Activated T-helper 2 cell treated with anti-CD3 and anti-CD28 coated beads, Interferon-gamma antibody, Interleukin-2, Interleukin-4, amounts not matched to agents 10 μg/mL and 5 μg/mL and 100 μg/mL, durations not matched to agents 14 hours and 24 hours and 36 hours (primary cell): Measurements from ENCODE around the gene EFCAB8. TPM values are rescaled to one million over a fixed set of nuclear protein-coding genes. Genes with fewer than 3 reads are reported as not detected.
"Not testable (repeated sequence)": the region's sequence is repeated elsewhere in the genome, so short reads cannot be mapped to it uniquely, and the experiment has no call there.

Source experiments
- DNase-seq: peaks from one replicate; pipeline ENCODE4 v3.0.0; 2021; ENCODE audit warnings: low spot score
- H3K27ac Mint-ChIP-seq: one replicate; pipeline ENCODE4 v1.8.0; 2021; ENCODE audit warnings: mixed read lengths
- H3K27me3 Mint-ChIP-seq: one replicate; pipeline ENCODE4 v1.8.0; 2021; ENCODE audit warnings: low read depth, mixed read lengths
- H3K36me3 Mint-ChIP-seq: one replicate; pipeline ENCODE4 v1.8.0; 2021; ENCODE audit warnings: low read depth, mixed read lengths
- H3K4me1 Mint-ChIP-seq: one replicate; pipeline ENCODE4 v1.8.0; 2021; ENCODE audit warnings: low read depth, mixed read lengths
- H3K4me3 Mint-ChIP-seq: one replicate; pipeline ENCODE4 v1.8.0; 2021; ENCODE audit warnings: low read depth, mild to moderate bottlenecking, moderate library complexity, mixed read lengths
- H3K9me3 Mint-ChIP-seq: one replicate; pipeline ENCODE4 v1.8.0; 2021; ENCODE audit warnings: mixed read lengths
- intact Hi-C: fragments of 100-400 bp; cut with micrococcal nuclease; formaldehyde crosslinking; loops from one replicate; pipeline ENCODE4 v1.15.1; 2023
- total RNA-seq: library from RNA; stranded (reverse); gene quantifications from 2 replicates; pipeline ENCODE4 v1.2.3, GENCODE V29; 2022

EFCAB8 gene
- total RNA-seq, 1 donor from 2014 or later: 0.52 TPM

DNA sequence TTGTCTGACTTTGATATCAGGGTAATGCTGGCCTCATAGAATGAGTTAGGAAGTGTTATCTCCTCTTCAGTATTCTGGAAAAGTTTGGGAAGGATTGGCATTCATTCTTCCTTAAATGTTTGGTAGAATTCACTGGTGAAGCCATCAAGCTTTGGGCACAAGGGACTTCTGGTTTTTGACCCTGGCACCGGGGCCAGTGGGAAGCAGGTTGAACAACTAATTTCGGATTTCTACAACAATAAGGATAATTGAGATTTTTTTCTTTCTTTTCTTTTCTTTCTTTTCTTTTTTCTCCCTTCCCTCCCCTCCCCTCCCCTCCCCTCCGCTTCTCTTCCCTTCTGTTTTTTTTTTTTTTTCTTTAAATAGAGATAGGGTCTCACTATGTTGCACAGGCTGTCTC is 70.4 kb downstream of the EFCAB8 start:
- DNase-seq: no peak
- no peak overlapping the region for H3K27ac Mint-ChIP-seq
- H3K4me1 Mint-ChIP-seq: no peaks in the 10 kb centered on the region
- H3K36me3 Mint-ChIP-seq: no peaks in the 10 kb centered on the region
- no peaks in the 10 kb centered on the region for H3K9me3 Mint-ChIP-seq
- intact Hi-C loops: no loop called here
- no peaks in the 10 kb centered on the region for H3K27me3 Mint-ChIP-seq
- no peak overlapping the region for H3K4me3 Mint-ChIP-seq

DNA sequence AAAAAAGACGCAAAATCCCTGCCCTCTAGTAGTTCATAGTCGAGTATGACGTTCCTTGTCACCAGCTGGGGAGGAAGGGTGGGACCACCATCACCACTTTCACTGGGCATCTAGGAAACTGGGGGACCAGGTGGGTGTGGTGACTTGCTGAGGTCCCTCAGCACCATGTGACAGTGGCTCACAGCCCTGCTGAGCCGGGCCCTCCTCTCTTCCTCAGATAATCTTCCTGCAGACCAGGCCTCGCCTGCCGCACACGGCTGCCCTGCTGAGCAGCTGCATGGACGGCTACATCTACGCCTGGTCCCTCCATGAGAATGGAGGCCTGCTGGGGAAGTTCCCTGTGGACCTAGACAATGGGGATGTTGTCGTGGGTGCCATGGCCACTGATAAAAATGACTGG is 71.5 kb downstream of the EFCAB8 start:
- Mint-ChIP-seq H3K27me3 (no peaks in the 10 kb centered on the region), H3K36me3 (no peaks in the 10 kb centered on the region), H3K9me3 (no peaks in the 10 kb centered on the region), H3K4me3 (no peak overlapping the region), H3K27ac (no peak overlapping the region), H3K4me1 (peaks cover 2% of the 10 kb centered on the region)
- intact Hi-C loops: no loop called here
- DNase-seq: no peak

DNA sequence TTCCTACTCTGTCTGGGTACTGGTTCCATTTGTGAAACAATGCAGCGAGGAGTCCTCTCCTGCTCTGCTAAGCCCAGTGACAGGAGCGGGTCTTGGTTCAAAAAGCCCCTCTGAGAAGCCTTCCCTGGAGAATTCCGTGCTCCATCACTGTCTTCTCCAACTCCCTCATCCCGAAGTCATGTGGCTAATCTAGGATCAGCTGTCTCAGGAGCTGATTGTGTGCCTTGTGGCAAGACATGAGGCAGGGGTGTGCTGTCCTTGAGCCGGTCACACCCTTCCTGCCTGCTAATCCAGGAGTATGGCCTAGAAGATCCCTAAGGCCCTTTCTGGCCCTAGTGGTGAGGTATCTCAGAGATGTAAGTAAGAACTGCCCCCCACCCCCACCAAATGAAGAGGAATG is 72.0 kb downstream of the EFCAB8 start:
- no peaks in the 10 kb centered on the region for H3K27me3 Mint-ChIP-seq
- H3K36me3 Mint-ChIP-seq: no peaks in the 10 kb centered on the region
- H3K4me1 Mint-ChIP-seq: peaks cover 2% of the 10 kb centered on the region
- intact Hi-C loops: no loop called here
- H3K4me3 Mint-ChIP-seq: no peak overlapping the region
- no peaks in the 10 kb centered on the region for H3K9me3 Mint-ChIP-seq
- H3K27ac Mint-ChIP-seq: no peak overlapping the region
- DNase-seq: no peak

DNA sequence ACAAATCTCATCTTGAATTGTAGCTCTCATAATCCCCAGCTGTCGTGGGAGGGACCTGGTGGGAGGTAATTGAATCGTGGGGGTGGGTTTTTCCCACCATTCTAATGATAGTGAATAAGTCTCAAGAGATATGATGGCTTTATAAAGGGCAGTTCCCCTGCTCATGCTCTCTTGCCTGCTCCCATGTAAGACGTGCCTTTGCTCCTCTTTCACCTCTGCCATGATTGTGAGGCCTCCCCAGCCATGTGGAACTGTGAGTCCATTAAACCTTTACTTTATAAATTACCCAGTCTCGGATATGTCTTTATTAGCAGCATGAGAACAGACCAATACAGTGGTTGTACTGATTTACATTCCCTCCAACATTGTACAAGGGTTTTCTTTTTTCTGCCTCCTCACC is 75.9 kb downstream of the EFCAB8 start:
- Mint-ChIP-seq H3K36me3 (no peaks in the 10 kb centered on the region), H3K27me3 (no peaks in the 10 kb centered on the region), H3K4me3 (no peak overlapping the region), H3K27ac (no peak overlapping the region), H3K4me1 (peaks cover 2% of the 10 kb centered on the region), H3K9me3 (no peaks in the 10 kb centered on the region)
- intact Hi-C loops: no loop called here
- no peak for DNase-seq

DNA sequence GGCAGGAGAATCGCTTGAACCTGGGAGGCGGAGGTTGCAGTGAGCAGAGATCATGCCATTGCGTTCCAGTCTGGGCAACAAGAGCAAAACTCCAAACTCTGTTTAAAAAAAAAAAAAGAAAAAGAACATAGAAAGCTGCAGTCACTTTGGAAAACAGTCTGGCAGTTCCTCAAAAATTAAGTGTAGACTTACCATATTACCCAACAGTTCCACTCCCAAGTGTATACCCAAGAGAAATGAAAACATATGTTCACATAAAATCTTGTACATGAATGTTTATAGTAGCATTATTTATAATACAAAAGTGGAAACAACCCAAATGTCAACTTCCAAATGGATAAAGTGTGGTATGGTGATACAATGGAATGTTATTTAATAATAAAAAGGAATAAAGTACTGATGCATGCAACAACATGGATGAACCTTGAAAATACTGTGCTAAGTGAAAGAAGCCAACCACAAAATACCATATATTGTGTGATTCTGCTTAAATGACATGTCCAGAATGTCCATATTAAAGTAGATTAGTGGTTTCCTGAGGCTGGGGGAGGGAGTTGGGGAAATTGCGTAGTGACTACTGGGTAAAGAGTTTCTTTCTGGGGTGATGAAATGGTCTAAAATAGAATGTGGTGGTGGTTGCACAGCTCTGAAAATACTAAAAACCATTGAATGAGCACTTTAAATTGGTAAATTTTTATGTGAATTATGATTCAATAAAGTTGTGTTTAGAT is 82.6 kb downstream of the EFCAB8 start:
- H3K4me1 Mint-ChIP-seq: peaks cover 14% of the 10 kb centered on the region
- intact Hi-C loops: no loop called here

DNA sequence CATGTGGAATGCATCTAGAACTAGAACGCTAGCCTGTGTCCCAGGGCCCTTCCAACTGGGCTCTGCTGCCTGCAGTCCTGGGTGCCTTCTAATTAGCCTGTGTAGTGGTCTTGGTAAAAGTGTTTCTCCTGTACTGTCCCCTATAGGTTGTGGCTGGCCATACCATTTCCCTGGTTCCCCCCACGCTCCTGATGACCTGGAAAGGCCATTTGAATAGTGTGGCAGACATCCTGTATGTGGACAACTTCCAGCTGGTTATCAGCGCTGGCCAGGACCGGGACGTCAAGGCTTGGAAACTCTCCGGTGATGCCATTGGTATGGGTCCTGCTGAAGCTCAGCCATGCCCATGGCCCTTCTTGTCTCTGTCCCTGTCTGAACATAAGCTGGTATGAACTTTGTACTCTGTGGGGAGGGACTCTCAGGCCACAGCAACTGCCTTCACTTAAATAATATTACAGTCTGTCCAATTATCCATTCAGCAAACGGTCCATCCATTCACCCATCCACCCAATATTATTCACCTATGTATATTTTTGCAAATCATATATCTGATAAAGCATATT is 84.8 kb downstream of the EFCAB8 start:
- H3K4me3 Mint-ChIP-seq: no peak overlapping the region
- H3K9me3 Mint-ChIP-seq: peaks cover 3% of the 10 kb centered on the region
- no peak for DNase-seq
- H3K36me3 Mint-ChIP-seq: no peaks in the 10 kb centered on the region
- H3K4me1 Mint-ChIP-seq: peaks cover 22% of the 10 kb centered on the region
- intact Hi-C loops: no loop called here
- H3K27me3 Mint-ChIP-seq: peaks cover 2% of the 10 kb centered on the region
- H3K27ac Mint-ChIP-seq: no peak overlapping the region

More for the DNA sequence above, 82.6 kb downstream of the EFCAB8 start:
- H3K36me3 Mint-ChIP-seq: no peaks in the 10 kb centered on the region
- H3K9me3 Mint-ChIP-seq: peaks cover 3% of the 10 kb centered on the region
- H3K27ac Mint-ChIP-seq: no peak overlapping the region
- DNase-seq: no peak
- H3K4me3 Mint-ChIP-seq: no peak overlapping the region
- H3K27me3 Mint-ChIP-seq: peaks cover 2% of the 10 kb centered on the region

DNA sequence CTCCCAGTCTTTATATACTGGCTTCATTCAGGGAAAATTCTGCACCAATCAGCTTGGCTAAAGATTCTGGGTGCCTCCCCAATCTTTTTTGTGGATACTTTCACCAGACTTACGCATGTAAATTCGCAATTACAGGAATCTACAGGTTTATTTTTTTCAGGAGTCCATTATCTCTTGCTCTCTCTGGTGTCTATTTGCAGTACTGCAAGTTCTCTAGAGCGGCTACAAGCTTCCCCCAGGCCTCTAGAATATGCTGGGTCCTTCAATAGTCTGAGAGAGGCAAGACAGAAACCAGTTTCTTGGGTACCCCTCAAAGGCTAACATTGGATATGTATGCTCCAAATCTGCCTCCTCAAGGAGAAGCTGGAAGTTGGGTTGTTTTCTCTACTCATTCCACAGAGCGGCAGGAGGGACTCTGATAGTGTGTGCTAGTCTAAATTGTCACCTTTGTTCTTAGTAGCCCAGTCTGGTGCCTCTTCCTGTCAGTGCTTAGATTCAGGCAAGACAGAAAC is 87.0 kb downstream of the EFCAB8 start:
- peak overlapping the region; percentile 51 for H3K27ac Mint-ChIP-seq
- DNase-seq: no peak
- no peaks in the 10 kb centered on the region for H3K27me3 Mint-ChIP-seq
- no peak overlapping the region for H3K4me3 Mint-ChIP-seq
- peaks cover 34% of the 10 kb centered on the region for H3K4me1 Mint-ChIP-seq
- no peaks in the 10 kb centered on the region for H3K9me3 Mint-ChIP-seq
- intact Hi-C loops: loop anchor here (1.0 to 2.0 kb wide), 2 partner anchors 23 to 43 kb away; no protein-coding TSS in a partner anchor
- H3K36me3 Mint-ChIP-seq: no peaks in the 10 kb centered on the region

DNA sequence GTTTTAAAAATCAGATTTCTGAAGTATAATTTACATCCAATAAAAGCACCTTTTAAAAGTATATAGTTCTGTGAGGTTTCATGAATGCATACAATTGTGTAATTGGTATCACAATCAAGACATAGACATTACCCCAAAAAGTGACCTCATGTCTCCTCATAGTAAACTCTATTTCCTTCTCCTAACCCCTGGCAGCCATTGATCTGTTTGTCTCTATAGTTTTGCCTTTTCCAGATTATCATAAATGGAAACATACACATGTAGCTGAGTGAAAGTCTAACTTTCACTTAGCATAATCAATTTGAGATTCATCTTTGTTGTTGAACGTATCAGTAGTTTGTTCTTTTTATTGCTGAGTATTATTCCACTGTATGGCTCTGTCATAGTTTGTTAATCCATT is 87.9 kb downstream of the EFCAB8 start:
- Mint-ChIP-seq H3K36me3 (no peaks in the 10 kb centered on the region), H3K4me3 (no peak overlapping the region), H3K27ac (peak overlapping the region; percentile 7), H3K4me1 (peaks cover 40% of the 10 kb centered on the region), H3K9me3 (no peaks in the 10 kb centered on the region), H3K27me3 (no peaks in the 10 kb centered on the region)
- intact Hi-C loops: loop anchor here (2.0 kb wide), 1 partner anchor 22 kb away; no protein-coding TSS in a partner anchor
- no peak for DNase-seq

DNA sequence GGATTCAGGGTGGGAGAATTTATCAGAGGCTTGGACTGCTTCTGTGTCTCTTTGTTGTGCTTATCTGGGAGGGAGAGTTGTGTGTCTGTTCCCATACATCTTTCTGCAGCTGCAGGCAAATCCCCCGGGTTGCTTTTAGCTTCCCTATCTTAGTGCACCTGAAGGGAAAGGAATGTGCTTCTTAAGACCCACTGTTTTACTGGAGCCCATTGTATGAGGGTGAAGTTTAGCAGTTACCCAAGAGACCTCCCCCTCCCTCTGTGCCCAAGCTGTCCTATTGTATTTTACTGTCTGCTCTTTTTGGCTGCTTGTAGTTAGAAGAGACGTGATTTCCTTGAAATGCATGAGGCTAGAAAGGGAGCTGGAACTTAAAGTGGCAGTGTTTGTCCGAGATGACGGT is 91.8 kb downstream of the EFCAB8 start:
- H3K27ac Mint-ChIP-seq, H3K36me3 Mint-ChIP-seq, intact Hi-C loops, H3K4me3 Mint-ChIP-seq, DNase-seq, H3K27me3 Mint-ChIP-seq, H3K9me3 Mint-ChIP-seq: not testable (repeated sequence)
- H3K4me1 Mint-ChIP-seq: peaks cover 45% of the 10 kb centered on the region

DNA sequence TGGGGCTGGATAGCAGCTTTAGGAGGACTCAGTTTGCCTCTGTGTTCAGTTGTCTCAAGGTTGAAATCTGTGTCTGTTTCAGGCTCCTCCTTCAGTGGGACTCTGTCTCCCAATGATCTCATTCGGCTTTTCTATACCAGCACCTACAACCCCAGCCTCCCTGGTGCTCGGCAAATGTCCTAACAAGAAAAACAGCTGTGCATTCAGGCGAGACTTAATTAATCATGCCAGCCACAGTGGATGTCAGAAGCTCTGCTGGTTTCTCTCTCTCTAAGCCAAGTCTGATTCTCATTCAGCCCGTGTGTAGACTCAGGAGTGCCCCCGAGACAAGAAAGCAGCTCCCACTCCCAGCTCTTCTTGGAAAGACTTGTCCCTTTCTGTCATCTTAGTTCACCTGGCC is 98.7 kb downstream of the EFCAB8 start:
- Mint-ChIP-seq H3K4me3 (no peak overlapping the region), H3K27me3 (no peaks in the 10 kb centered on the region), H3K4me1 (peaks cover 11% of the 10 kb centered on the region), H3K9me3 (peaks cover 30% of the 10 kb centered on the region), H3K27ac (no peak overlapping the region), H3K36me3 (peaks cover 22% of the 10 kb centered on the region)
- intact Hi-C loops: no loop called here
- no peak for DNase-seq

DNA sequence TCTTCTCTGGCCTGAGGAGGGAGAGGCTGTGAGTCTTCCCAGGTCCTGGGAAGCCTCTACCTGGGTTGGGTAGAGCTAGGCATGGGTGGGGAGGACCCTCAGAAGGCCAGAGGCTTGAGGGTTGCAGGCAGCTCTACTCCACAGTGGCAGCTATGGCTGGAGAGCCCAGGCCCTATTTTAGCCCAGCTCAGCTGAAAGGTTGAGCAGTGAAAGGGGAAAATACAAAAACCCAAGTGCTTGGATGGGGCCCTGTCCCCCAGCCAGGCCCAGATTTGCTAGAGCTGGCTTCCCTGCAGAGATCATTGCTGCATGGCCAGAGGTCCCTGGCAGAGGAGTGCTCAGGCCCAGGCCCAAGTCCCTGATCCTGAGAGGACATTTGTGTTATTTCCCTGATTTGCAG is 99.9 kb downstream of the EFCAB8 start:
- Mint-ChIP-seq H3K9me3 (peaks cover 30% of the 10 kb centered on the region), H3K4me1 (peaks cover 8% of the 10 kb centered on the region), H3K27me3 (no peaks in the 10 kb centered on the region), H3K36me3 (peaks cover 22% of the 10 kb centered on the region), H3K4me3 (no peak overlapping the region), H3K27ac (no peak overlapping the region)
- no peak for DNase-seq
- intact Hi-C loops: no loop called here

DNA sequence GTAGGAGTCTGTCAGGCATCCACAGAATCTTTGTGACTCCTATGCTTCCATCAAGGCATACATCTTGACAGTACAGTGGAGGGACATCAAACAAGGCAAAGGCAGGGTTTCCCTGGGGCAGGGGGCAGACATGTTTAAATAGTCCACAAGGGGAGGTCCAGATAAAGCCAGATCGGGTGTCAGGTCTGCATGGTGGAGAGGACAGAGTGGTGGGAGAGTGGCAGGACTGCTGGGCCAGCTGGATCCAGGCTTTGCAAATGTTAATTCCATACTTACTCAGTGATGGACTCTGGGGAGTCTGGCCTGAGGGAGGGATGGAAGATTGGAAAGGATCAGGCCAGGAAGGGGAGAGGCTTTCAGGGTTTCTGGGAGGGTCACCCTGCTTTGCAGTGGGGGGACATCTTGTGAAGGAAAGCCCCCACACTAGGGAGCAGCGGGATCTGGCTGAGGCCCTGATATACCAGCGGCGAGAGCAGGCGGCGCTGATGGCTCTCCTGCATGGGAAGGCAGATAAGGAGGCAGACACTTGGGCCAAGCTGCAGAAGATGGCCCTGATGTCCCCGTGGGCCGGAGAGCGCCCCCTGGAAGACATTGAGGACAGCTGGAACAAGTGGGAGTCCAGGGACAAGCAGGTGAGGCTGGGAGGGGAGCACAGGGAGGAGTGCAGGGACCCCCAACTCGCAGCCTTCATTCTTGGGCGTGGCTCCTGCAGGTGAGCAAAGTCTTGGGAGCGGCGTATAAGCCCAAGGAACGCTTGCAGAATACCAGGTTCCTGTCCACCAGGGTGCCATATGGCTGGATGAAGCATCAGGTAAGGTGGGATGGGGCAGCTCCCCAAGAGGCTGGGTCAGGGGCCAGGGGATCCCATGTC is 100.9 kb downstream of the EFCAB8 start:
- H3K4me1 Mint-ChIP-seq: peaks cover 14% of the 10 kb centered on the region
- H3K36me3 Mint-ChIP-seq: peaks cover 19% of the 10 kb centered on the region
- DNase-seq: peak; percentile 7
- H3K4me3 Mint-ChIP-seq: no peak overlapping the region
- no peak overlapping the region for H3K27ac Mint-ChIP-seq
- intact Hi-C loops: no loop called here
- no peaks in the 10 kb centered on the region for H3K27me3 Mint-ChIP-seq
- H3K9me3 Mint-ChIP-seq: peaks cover 25% of the 10 kb centered on the region

DNA sequence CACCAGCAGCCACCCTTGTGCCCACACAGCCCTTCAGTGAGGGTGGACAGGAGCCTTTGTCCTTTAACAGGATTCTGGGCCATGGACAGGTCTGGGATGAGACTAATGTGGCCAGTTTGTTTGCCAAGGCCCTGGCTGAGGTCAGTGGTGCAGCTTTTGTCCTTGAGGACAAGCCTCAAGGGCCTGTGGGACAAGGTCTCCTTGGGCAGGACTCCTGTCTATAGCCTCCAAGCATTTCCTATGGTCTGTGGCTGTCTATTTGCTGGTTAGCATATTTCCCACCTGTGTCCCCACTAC is 101.4 kb downstream of the EFCAB8 start:
- intact Hi-C loops: no loop called here
- peaks cover 15% of the 10 kb centered on the region for H3K4me1 Mint-ChIP-seq
- no peaks in the 10 kb centered on the region for H3K27me3 Mint-ChIP-seq
- H3K27ac Mint-ChIP-seq: no peak overlapping the region
- no peak for DNase-seq
- peaks cover 19% of the 10 kb centered on the region for H3K36me3 Mint-ChIP-seq
- no peak overlapping the region for H3K4me3 Mint-ChIP-seq
- peaks cover 24% of the 10 kb centered on the region for H3K9me3 Mint-ChIP-seq
